B cell (primary cell): ENCODE data around the gene C10orf90. TPM values are rescaled to one million over a fixed set of nuclear protein-coding genes. Genes with fewer than 3 reads are reported as not detected.

Experiments
- ATAC-seq: fragments of 200-7000 bp; cut with Tn5 transposase; one replicate; pipeline ENCODE4 v1.10.0; 2021; ENCODE audit warnings: low read depth, mild to moderate bottlenecking, moderate number of reproducible peaks, moderate library complexity
- CTCF ChIA-PET: fragments of 350-600 bp; sonication (Branson Sonifier 250); formaldehyde crosslinking; loops from one replicate; lab custom pipeline; 2021; ENCODE audit warnings: antibody characterized with exemption, inconsistent platforms; lab: Charles Lee
- POLR2A ChIA-PET: fragments of 350-600 bp; sonication (Branson Sonifier 250); formaldehyde crosslinking; loops from one replicate; lab custom pipeline; 2021; ENCODE audit warnings: antibody characterized with exemption; lab: Charles Lee
- DNase-seq: peaks from one replicate; pipeline ENCODE4 v3.0.0; 2013
- H2AFZ ChIP-seq: 2 replicates; pipeline ENCODE4 v1.6.1; 2012; ENCODE audit warnings: mild to moderate bottlenecking, low read depth, low read length; ENCODE audit not compliant: insufficient read depth, poor library complexity, severe bottlenecking
- H3K27ac ChIP-seq, 2 donors: 1 replicate in 1 of 2; 2 replicates in 1 of 2; pipeline ENCODE4 v1.5.1; 2012 to 2013; ENCODE audit warnings: low read length in 2 of 2, mild to moderate bottlenecking in 2 of 2, moderate library complexity in 1 of 2
- H3K27me3 ChIP-seq, 4 experiments: fragments of 200-600 bp in 1 of 4; sonication (generic) in 1 of 4; replicated peaks in 1 of 4; 1 replicate in 2 of 4; 2 replicates in 2 of 4; pipeline versions ENCODE4 v1.6.1 to v1.7.0; 2013 to 2016; ENCODE audit warnings: low read length in 3 of 4, mild to moderate bottlenecking in 2 of 4, mixed read lengths in 1 of 4, moderate library complexity in 1 of 4; ENCODE audit not compliant: insufficient read depth in 4 of 4, control insufficient read depth in 3 of 4; ENCODE audit errors: control extremely low read depth in 1 of 4
- H3K36me3 ChIP-seq, 2 experiments: replicated peaks in 1 of 2; 1 replicate in 1 of 2; 2 replicates in 1 of 2; pipeline versions ENCODE4 v1.6.1 to v1.7.1; 2013; ENCODE audit warnings: low read length in 1 of 2; ENCODE audit not compliant: insufficient read depth in 2 of 2, control insufficient read depth in 1 of 2; ENCODE audit errors: control extremely low read depth in 1 of 2, extremely low read depth in 1 of 2
- H3K4me1 ChIP-seq, 2 donors: fragments of 200-600 bp in 1 of 2; sonication (generic) in 1 of 2; 1 replicate in 1 of 2; 2 replicates in 1 of 2; pipeline versions ENCODE4 v1.5.1 to v1.6.1; 2013 to 2017; ENCODE audit warnings: low read length in 2 of 2; ENCODE audit not compliant: control insufficient read depth in 2 of 2, insufficient read depth in 2 of 2
- H3K4me2 ChIP-seq: replicated peaks from 2 replicates; pipeline ENCODE3; 2012; ENCODE audit warnings: mild to moderate bottlenecking, low read depth, low read length; ENCODE audit not compliant: poor library complexity, severe bottlenecking
- H3K4me3 ChIP-seq, 5 experiments: fragments of 200-600 bp in 1 of 5; sonication (generic) in 1 of 5; 1 replicate in 3 of 5; 2 replicates in 2 of 5; pipeline versions ENCODE4 v1.5.1 to v1.7.0; 2011 to 2016; ENCODE audit warnings: low read length in 4 of 5, mild to moderate bottlenecking in 4 of 5, low read depth in 2 of 5, control low read depth in 1 of 5, moderate library complexity in 1 of 5; ENCODE audit not compliant: insufficient read depth in 1 of 5; ENCODE audit errors: control extremely low read depth in 1 of 5, extremely low read depth in 1 of 5
- H3K79me2 ChIP-seq: fragments of 200-600 bp; sonication (generic); one replicate; pipeline ENCODE4 v1.6.0; 2016; ENCODE audit warnings: low read length; ENCODE audit not compliant: control insufficient read depth, insufficient read depth
- H3K9ac ChIP-seq: fragments of 200-600 bp; sonication (generic); 2 replicates; pipeline ENCODE4 v1.6.1; 2017; ENCODE audit warnings: mild to moderate bottlenecking, low read length, moderate library complexity
- H3K9me3 ChIP-seq, 3 donors: one replicate each; pipeline versions ENCODE4 v1.6.1 to v1.7.1; 2013; ENCODE audit warnings: low read length in 2 of 3; ENCODE audit not compliant: control insufficient read depth in 2 of 3, insufficient read depth in 1 of 3; ENCODE audit errors: control extremely low read depth in 1 of 3
- H4K20me1 ChIP-seq: 2 replicates; pipeline ENCODE4 v1.6.0; 2012; ENCODE audit warnings: mild to moderate bottlenecking, low read length; ENCODE audit not compliant: insufficient read depth, control insufficient read depth, poor library complexity, severe bottlenecking
- H3K27ac Mint-ChIP-seq: one replicate; pipeline ENCODE4 v1.8.0; 2021; ENCODE audit warnings: mixed read lengths
- H3K27me3 Mint-ChIP-seq: one replicate; pipeline ENCODE4 v1.8.0; 2021; ENCODE audit warnings: mixed read lengths
- H3K4me1 Mint-ChIP-seq: one replicate; pipeline ENCODE4 v1.8.0; 2021; ENCODE audit warnings: mixed read lengths
- H3K4me3 Mint-ChIP-seq: one replicate; pipeline ENCODE4 v1.8.0; 2021; ENCODE audit warnings: mixed read lengths
- H3K9me3 Mint-ChIP-seq: one replicate; pipeline ENCODE4 v1.8.0; 2022; ENCODE audit warnings: mixed read lengths; ENCODE audit not compliant: insufficient read depth
- CTCF ChIP-seq: fragments of 200-600 bp; IDR thresholded peaks from one replicate; pipeline ENCODE4 v1.8.0; 2022; ENCODE audit warnings: antibody characterized with exemption, mild to moderate bottlenecking
- EZH2 ChIP-seq: IDR thresholded peaks from 2 replicates; pipeline ENCODE4 v1.6.1; 2012; ENCODE audit warnings: borderline replicate concordance, low read depth, mild to moderate bottlenecking, moderate library complexity, low read length; ENCODE audit not compliant: insufficient read depth, poor library complexity, severe bottlenecking
- WGBS: methylation state at CpG from one replicate; pipeline ENCODE4 v1.1.5; 2013; ENCODE audit warnings: missing lambda C conversion rate; ENCODE audit not compliant: insufficient coverage; 5-methylcytosine and 5-hydroxymethylcytosine counted together
- intact Hi-C: fragments of 100-400 bp; cut with micrococcal nuclease; formaldehyde crosslinking; loops from one replicate; pipeline ENCODE4 v1.10.0; 2022
- polyA plus RNA-seq: library from polyadenylated mRNA; depleted of rRNA; stranded (reverse); fragments of >200 nt; gene quantifications from 2 replicates; pipeline ENCODE4 v1.2.3, GENCODE V29; 2012
- total RNA-seq, 2 donors: library from RNA; stranded (reverse); fragments of 120-200 nt in 1 of 2; gene quantifications; 1 replicate in 1 of 2; 2 replicates in 1 of 2; pipeline versions ENCODE4 v1.2.3 to v1.2.4, GENCODE V29; 2013 to 2022

C10orf90 gene
- total and polyA plus RNA-seq, 2 donors (not counting 1 experiment from before 2014, with no cell fraction given), result not detected

- TF ChIP-seq EZH2, result no peak
- TF ChIP-seq CTCF, result no peak
These were observed 247.9 kb downstream of the C10orf90 start for GRCh38 chr10:126422567-126422966.

GRCh38 chr10:126421756-126422256 is 248.7 kb downstream of the C10orf90 start:
- H3K9me3 ChIP-seq, result peaks cover 0 to 32% (median 15%) of the 10 kb centered on the region in 3 donors
- Mint-ChIP-seq H3K27ac (no peak overlapping the region), H3K27me3 (peaks cover 3% of the 10 kb centered on the region), H3K9me3 (peaks cover 8% of the 10 kb centered on the region), H3K4me3 (no peak overlapping the region), H3K4me1 (no peaks in the 10 kb centered on the region)
- ATAC-seq, result no peak
- H3K36me3 ChIP-seq, result no peaks in the 10 kb centered on the region
- WGBS, result 58% methylated on average over 7 of the region's 10 CpGs
- intact Hi-C loops, result no loop called here
- CTCF ChIA-PET, result no interaction called here
- no peak overlapping the region for H3K4me3 ChIP-seq
- no peaks in the 10 kb centered on the region for H3K27me3 ChIP-seq
- TF ChIP-seq EZH2 (no peak), CTCF (no peak)
- no peak overlapping the region for H3K27ac ChIP-seq
- H2AFZ ChIP-seq, result no peak overlapping the region
- H3K4me2 ChIP-seq, result no peak overlapping the region
- no peak for DNase-seq
- POLR2A ChIA-PET, result no interaction called here
- no peaks in the 10 kb centered on the region for H3K4me1 ChIP-seq
- H4K20me1 ChIP-seq, result no peaks in the 10 kb centered on the region
- no peaks in the 10 kb centered on the region for H3K79me2 ChIP-seq
- H3K9ac ChIP-seq, result no peak overlapping the region

More at GRCh38 chr10:126422567-126422966, 247.9 kb downstream of the C10orf90 start:
- no peak for ATAC-seq
- H3K4me1 ChIP-seq, result no peaks in the 10 kb centered on the region
- H3K4me1 Mint-ChIP-seq, result no peaks in the 10 kb centered on the region
- no peaks in the 10 kb centered on the region for H3K36me3 ChIP-seq
- no peak overlapping the region for H3K4me3 Mint-ChIP-seq
- no peak overlapping the region for H3K4me3 ChIP-seq
- 75% methylated on average over 1 of the region's 1 CpG for WGBS
- ChIA-PET CTCF (no interaction called here), POLR2A (no interaction called here)
- DNase-seq, result no peak
- no peaks in the 10 kb centered on the region for H4K20me1 ChIP-seq
- no peaks in the 10 kb centered on the region for H3K27me3 ChIP-seq
- peaks cover 8% of the 10 kb centered on the region for H3K9me3 Mint-ChIP-seq
- H2AFZ ChIP-seq, result no peak overlapping the region
- intact Hi-C loops, result no loop called here
- no peaks in the 10 kb centered on the region for H3K79me2 ChIP-seq
- no peak overlapping the region for H3K4me2 ChIP-seq
- peaks cover 3% of the 10 kb centered on the region for H3K27me3 Mint-ChIP-seq
- H3K27ac ChIP-seq, result no peak overlapping the region
- H3K9me3 ChIP-seq, result peaks cover 0 to 32% (median 15%) of the 10 kb centered on the region in 3 donors
- no peak overlapping the region for H3K27ac Mint-ChIP-seq
- H3K9ac ChIP-seq, result no peak overlapping the region
